GM21576 (cell line): Measurements from ENCODE around the gene RAD52.

Experiments
- ATAC-seq: cut with Tn5 transposase; IDR thresholded peaks from one replicate; pipeline ENCODE4 v1.9.1; 2021; ENCODE audit warnings: mild to moderate bottlenecking, moderate library complexity; ENCODE audit not compliant: unreplicated experiment

Gene RAD52

DNA sequence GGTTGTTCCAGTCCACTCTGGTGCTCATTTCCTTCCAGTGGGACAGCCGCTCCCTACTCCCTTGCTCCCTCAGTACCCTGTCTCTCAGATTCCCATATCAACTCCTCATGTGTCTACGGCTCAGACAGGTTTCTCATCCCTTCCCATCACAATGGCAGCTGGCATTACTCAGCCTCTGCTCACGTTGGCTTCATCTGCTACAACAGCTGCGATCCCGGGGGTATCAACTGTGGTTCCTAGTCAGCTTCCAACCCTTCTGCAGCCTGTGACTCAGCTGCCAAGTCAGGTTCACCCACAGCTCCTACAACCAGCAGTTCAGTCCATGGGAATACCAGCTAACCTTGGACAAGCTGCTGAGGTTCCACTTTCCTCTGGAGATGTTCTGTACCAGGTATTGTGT, 69.9 kb downstream of the RAD52 start:
- no peak for ATAC-seq

- ATAC-seq: no peak
Observed at GRCh38 chr12:873954-874353, 75.5 kb downstream of the RAD52 start.

- no peak for ATAC-seq
Observed at GRCh38 chr12:870378-870777, 79.1 kb downstream of the RAD52 start.

GRCh38 chr12:868722-869121, 80.8 kb downstream of the RAD52 start:
- ATAC-seq: no peak

DNA sequence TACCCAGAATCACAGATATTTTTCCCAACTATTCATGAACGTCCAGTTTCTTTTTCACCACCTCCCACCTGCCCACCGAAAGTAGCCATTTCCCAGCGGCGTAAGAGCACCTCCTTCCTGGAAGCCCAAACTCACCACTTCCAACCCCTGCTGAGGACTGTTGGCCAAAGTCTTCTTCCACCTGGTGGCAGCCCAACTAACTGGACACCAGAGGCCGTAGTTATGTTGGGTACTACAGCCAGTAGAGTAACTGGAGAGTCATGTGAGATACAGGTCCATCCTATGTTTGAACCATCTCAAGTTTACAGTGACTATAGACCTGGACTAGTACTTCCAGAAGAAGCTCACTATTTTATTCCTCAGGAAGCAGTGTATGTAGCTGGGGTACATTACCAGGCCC, 81.6 kb downstream of the RAD52 start:
- ATAC-seq: no peak

DNA sequence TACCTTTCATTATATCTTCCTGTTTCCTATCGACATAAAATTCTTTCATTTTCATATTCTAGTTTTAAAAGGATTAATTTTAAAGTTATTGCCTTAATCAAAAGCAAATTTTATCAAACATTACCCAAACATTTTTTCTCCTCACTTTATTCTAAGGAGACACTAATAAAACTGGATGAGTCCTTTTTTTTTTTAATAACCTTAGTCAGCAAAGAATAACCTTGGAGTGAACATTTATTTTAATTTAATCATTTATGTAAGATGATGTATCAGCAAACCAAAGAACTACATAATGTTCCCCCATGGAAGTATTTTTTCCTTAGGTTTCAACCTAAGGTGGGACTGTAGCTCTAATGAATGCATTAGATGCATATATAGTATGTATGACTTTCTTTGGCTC, 83.9 kb downstream of the RAD52 start:
- no peak for ATAC-seq

DNA sequence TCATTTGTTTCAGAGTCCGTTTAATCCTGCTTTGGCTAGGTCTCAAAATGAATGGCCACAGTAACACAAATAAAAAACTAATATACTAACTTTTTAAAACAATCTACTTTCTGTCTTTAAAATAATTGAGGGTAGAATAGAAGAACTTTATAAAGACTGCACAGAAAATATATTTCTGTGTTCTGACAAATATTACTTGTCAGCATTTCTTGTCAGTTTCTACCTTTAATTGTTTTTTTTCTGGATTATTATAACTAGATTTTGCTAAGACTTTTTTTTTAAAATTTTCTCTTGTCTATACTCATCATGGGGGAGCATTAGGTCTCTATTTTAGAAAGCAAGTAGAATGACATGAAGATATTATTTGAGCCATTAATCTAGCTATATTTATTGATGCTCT, 86.2 kb downstream of the RAD52 start:
- ATAC-seq: no peak

GRCh38 chr12:862303-862911, 87.1 kb downstream of the RAD52 start:
- no peak for ATAC-seq
